Activated CD8-positive, alpha-beta T cell treated with anti-CD3 and anti-CD28 coated beads, Interleukin-2, amount 10 ng/mL, durations not matched to agents 7 days and 5 days (primary cell): ENCODE data around the gene ASIC4. TPM values are rescaled to one million over a fixed set of nuclear protein-coding genes. Genes with fewer than 3 reads are reported as not detected.

ENCODE experiments used
- ATAC-seq: fragments of 150-1000 bp; cut with Tn5 transposase; one replicate; pipeline ENCODE4 v1.10.0; 2021; ENCODE audit warnings: moderate library complexity
- CTCF ChIA-PET: fragments of 350-600 bp; sonication (Branson Sonifier 250); formaldehyde crosslinking; loops from one replicate; lab custom pipeline; 2021; ENCODE audit warnings: antibody characterized with exemption; lab: Charles Lee
- POLR2A ChIA-PET: fragments of 350-600 bp; sonication (Branson Sonifier 250); formaldehyde crosslinking; loops from one replicate; lab custom pipeline; 2021; ENCODE audit warnings: antibody characterized with exemption; lab: Charles Lee
- DNase-seq: peaks from one replicate; pipeline ENCODE4 v3.0.0-alpha.2; 2020
- H3K27ac Mint-ChIP-seq: one replicate; pipeline ENCODE4 v1.8.0; 2021; ENCODE audit warnings: mild to moderate bottlenecking, mixed read lengths
- H3K27me3 Mint-ChIP-seq: one replicate; pipeline ENCODE4 v1.8.0; 2021; ENCODE audit warnings: low read depth, mixed read lengths
- H3K36me3 Mint-ChIP-seq: one replicate; pipeline ENCODE4 v1.8.0; 2021; ENCODE audit warnings: low read depth, mixed read lengths
- H3K4me1 Mint-ChIP-seq: one replicate; pipeline ENCODE4 v1.8.0; 2021; ENCODE audit warnings: low read depth, mixed read lengths
- H3K4me3 Mint-ChIP-seq: one replicate; pipeline ENCODE4 v1.8.0; 2021; ENCODE audit warnings: mild to moderate bottlenecking, mixed read lengths
- H3K9me3 Mint-ChIP-seq: one replicate; pipeline ENCODE4 v1.8.0; 2022; ENCODE audit warnings: mixed read lengths; ENCODE audit not compliant: insufficient read depth
- total RNA-seq, 2 experiments: library from RNA; stranded (reverse); gene quantifications; one replicate each; pipeline ENCODE4 v1.2.3, GENCODE V29; 2021

The ASIC4 gene
- total RNA-seq, 2 experiments from 2014 or later = not detected

DNA sequence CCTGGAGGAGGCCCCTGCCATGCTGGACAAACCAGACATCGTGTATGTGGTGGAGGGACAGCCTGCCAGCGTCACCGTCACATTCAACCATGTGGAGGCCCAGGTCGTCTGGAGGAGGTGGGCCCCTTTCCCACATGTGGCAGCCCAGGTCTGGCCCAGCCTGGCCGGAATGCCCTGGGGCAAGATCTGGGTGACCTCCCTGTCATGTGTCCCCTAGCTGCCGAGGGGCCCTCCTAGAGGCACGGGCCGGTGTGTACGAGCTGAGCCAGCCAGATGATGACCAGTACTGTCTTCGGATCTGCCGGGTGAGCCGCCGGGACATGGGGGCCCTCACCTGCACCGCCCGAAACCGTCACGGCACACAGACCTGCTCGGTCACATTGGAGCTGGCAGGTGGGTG, 40.8 kb upstream of the ASIC4 start:
- no peaks in the 10 kb centered on the region for H3K9me3 Mint-ChIP-seq
- H3K27me3 Mint-ChIP-seq = peaks cover 2% of the 10 kb centered on the region
- no peaks in the 10 kb centered on the region for H3K36me3 Mint-ChIP-seq
- POLR2A ChIA-PET = interaction anchor here (1.2 kb wide), 1 partner anchor 10 kb away, joined by 3 read pairs; no protein-coding TSS in a partner anchor
- no peak for DNase-seq
- H3K27ac Mint-ChIP-seq = no peak overlapping the region
- no peak for ATAC-seq
- H3K4me1 Mint-ChIP-seq = peaks cover 5% of the 10 kb centered on the region
- H3K4me3 Mint-ChIP-seq = no peak overlapping the region
- CTCF ChIA-PET = interaction anchor here (1.1 kb wide), 1 partner anchor 13 kb away, joined by 3 read pairs; no protein-coding TSS in a partner anchor

DNA sequence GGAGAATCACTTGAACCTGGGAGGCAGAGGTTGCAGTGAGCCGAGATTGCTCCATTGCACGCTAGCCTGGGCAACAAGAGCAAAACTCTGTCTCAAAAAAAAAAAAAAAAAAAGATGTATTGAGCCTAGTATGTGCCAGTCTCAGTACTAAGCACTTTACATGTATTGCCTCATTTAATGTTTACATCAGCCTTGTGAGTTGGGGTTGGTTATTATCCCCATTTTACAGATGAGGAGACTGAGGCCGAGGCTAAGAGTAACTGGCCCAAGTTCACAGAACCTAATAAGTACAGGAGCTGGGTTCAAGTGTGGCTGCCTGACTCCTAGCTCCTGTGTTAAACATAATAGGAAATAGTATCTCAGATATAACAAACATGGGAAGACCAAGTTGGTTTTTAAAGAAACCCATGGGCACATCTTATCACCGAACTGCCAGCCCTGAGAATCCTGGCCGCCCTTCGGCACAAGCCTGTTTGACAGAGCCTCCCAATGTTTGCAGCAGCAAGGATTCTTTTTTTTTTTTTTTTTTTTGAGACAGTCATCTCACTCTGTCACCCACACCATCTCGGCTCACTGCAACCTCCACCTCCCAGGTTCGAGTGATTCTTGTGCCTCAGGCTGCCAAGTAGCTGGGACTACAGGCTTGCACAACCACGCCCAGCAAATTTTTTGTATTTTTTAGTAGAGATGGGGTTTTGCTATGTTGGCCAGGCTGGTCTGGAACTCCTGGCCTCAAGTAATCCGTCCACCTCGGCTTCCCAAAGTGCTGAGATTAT, 39.8 kb upstream of the ASIC4 start:
- DNase-seq (no peak), ATAC-seq (no peak)
- ChIA-PET CTCF (interaction anchor here (1.0 to 5.4 kb wide), 4 partner anchors 16 to 86 kb away, joined by 3 to 42 read pairs (median 6); no protein-coding TSS in a partner anchor), POLR2A (interaction anchor here (0.6 to 1.0 kb wide), 2 partner anchors 13 to 469 kb away, joined by 3 to 4 read pairs; no protein-coding TSS in a partner anchor)
- Mint-ChIP-seq H3K27me3 (peaks cover 2% of the 10 kb centered on the region), H3K36me3 (no peaks in the 10 kb centered on the region), H3K27ac (no peak overlapping the region), H3K4me3 (no peak overlapping the region), H3K4me1 (peaks cover 5% of the 10 kb centered on the region), H3K9me3 (no peaks in the 10 kb centered on the region)

DNA sequence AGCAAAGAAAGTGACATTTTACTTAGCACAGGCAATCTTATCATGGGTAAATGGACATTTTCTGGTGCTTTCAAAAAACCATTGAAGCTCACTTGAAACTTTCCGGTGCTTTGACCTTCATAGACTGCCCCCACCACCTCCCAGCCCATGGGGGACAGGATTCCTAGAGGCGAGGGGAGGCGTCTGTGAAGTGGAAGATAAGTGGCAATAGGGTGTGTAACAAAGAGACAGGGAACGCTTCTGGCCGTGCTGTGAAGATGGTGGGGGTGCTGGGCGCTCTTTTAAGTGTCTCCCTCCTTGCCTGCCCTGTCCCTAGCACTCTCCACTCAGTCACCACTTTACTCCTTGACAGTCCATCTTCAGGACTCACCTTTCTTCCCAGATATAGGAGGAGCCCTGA, 39.0 kb upstream of the ASIC4 start:
- Mint-ChIP-seq H3K27ac (no peak overlapping the region), H3K4me3 (no peak overlapping the region), H3K27me3 (peaks cover 2% of the 10 kb centered on the region), H3K9me3 (no peaks in the 10 kb centered on the region), H3K36me3 (no peaks in the 10 kb centered on the region), H3K4me1 (peaks cover 5% of the 10 kb centered on the region)
- no peak for ATAC-seq
- CTCF ChIA-PET = interaction anchor here (0.8 to 5.4 kb wide), 9 partner anchors 9 to 87 kb away, joined by 3 to 42 read pairs (median 4); partner anchors contain the start of gene GMPPA
- no peak for DNase-seq
- POLR2A ChIA-PET = no interaction called here

DNA sequence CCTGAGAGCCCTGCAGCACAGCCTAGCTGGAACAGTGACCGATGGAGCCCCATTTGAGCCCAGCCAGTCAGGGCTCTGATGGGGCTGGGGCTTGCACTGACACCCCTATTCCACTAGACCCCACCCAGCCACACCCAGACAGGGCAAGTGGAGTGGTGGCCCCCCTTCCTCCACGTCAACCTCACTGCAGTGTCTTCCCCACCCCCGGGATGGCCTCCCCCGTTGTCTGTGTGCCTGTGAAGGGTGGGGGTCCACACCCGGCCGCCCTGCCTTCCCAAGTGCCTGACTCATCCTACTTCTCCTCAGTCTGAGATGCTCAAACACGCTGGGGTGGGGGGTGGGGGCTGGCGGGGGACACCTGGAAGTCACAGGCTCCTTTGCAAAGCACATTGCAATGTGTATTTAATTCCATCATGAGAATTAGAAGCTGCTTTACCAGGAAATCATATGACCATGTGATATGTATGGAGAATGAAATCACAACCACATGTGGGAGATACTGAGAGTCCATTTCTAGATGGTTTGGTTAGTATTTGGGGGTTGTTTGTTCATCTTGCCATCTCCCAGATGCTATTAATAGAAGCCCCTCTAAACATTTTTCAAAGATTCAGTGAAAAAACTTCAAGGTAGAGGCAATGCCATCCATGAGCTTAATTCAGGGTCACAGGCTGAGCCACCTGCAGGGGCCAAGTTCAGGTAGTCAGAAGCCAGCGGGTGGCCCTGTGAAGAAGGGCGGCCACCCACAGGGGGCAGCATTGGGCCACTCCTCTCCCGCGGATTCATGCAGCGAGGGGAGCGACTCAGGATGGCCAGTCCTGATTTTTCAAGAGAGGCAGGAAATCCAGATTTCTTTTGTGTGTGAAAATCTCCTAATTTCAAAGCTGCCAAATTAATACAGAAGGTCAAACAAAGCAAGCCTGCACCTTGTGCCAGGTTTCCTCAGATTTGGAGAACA, 38.3 kb upstream of the ASIC4 start:
- ChIA-PET POLR2A (no interaction called here), CTCF (interaction anchor here (0.7 to 5.4 kb wide), 16 partner anchors 8 to 87 kb away, joined by 3 to 42 read pairs (median 5); partner anchors contain the start of gene GMPPA)
- ATAC-seq (peak; percentile 83), DNase-seq (peak; percentile 75)
- no peaks in the 10 kb centered on the region for H3K36me3 Mint-ChIP-seq
- H3K9me3 Mint-ChIP-seq = no peaks in the 10 kb centered on the region
- H3K4me3 Mint-ChIP-seq = no peak overlapping the region
- no peak overlapping the region for H3K27ac Mint-ChIP-seq
- peaks cover 2% of the 10 kb centered on the region for H3K27me3 Mint-ChIP-seq
- H3K4me1 Mint-ChIP-seq = peaks cover 5% of the 10 kb centered on the region

DNA sequence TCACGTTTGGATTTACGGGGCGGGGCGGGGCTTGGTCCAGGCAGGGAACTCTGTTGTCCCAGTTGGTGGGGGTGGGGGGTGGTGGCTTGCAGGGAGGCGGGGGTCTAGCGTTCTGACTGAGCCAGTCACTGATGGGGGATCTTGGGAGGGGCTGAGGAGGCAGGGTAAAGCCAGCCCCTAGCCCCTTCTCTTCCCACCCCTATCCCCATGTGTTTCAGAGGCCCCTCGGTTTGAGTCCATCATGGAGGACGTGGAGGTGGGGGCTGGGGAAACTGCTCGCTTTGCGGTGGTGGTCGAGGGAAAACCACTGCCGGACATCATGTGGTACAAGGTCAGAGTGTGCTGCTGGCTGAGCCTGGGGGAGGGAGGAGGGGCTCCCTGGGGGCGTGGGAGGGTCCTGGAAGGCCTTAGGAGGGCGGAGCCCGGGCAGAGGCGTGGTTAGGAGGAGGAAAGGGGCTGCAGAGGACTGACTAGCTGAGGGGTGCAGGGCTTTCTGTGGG, 37.6 kb upstream of the ASIC4 start:
- DNase-seq = no peak
- Mint-ChIP-seq H3K27ac (no peak overlapping the region), H3K27me3 (peaks cover 2% of the 10 kb centered on the region), H3K36me3 (no peaks in the 10 kb centered on the region), H3K4me1 (peaks cover 5% of the 10 kb centered on the region), H3K4me3 (no peak overlapping the region), H3K9me3 (no peaks in the 10 kb centered on the region)
- no peak for ATAC-seq
- ChIA-PET POLR2A (interaction anchor here (0.8 kb wide), 1 partner anchor 21 kb away, joined by 4 read pairs; no protein-coding TSS in a partner anchor), CTCF (interaction anchor here (0.7 to 5.4 kb wide), 10 partner anchors 9 to 74 kb away, joined by 3 to 42 read pairs (median 7); no protein-coding TSS in a partner anchor)

GRCh38 chr2:219477179-219477578, 37.1 kb upstream of the ASIC4 start:
- Mint-ChIP-seq H3K9me3 (no peaks in the 10 kb centered on the region), H3K36me3 (no peaks in the 10 kb centered on the region)
- POLR2A ChIA-PET = interaction anchor here (0.8 kb wide), 1 partner anchor 21 kb away, joined by 4 read pairs; no protein-coding TSS in a partner anchor

DNA sequence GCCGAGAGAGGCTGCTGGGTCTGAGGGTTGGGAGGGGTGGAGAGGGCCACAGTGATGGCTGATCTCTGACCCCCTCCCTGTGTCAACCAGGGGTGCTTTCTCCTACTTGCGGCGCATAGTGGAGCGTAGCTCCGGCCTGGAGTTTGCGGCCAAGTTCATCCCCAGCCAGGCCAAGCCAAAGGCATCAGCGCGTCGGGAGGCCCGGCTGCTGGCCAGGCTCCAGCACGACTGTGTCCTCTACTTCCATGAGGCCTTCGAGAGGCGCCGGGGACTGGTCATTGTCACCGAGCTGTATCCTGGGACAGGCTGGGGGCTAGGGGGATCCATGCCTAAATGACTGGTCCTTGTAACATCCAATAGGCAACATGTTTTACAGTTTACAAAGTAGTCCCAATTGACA, 36.5 kb upstream of the ASIC4 start:
- CTCF ChIA-PET = interaction anchor here (1.0 to 5.4 kb wide), 4 partner anchors 10 to 51 kb away, joined by 3 to 42 read pairs (median 10); no protein-coding TSS in a partner anchor
- no peak overlapping the region for H3K4me3 Mint-ChIP-seq
- H3K4me1 Mint-ChIP-seq = peaks cover 5% of the 10 kb centered on the region
- peaks cover 8% of the 10 kb centered on the region for H3K27me3 Mint-ChIP-seq
- POLR2A ChIA-PET = no interaction called here
- no peaks in the 10 kb centered on the region for H3K36me3 Mint-ChIP-seq
- no peak for ATAC-seq
- no peaks in the 10 kb centered on the region for H3K9me3 Mint-ChIP-seq
- no peak for DNase-seq
- H3K27ac Mint-ChIP-seq = no peak overlapping the region

More at GRCh38 chr2:219477179-219477578, 37.1 kb upstream of the ASIC4 start:
- H3K4me1 Mint-ChIP-seq = peaks cover 5% of the 10 kb centered on the region
- DNase-seq = no peak
- no peak overlapping the region for H3K4me3 Mint-ChIP-seq
- peaks cover 4% of the 10 kb centered on the region for H3K27me3 Mint-ChIP-seq
- no peak overlapping the region for H3K27ac Mint-ChIP-seq
- ATAC-seq = no peak
- CTCF ChIA-PET = interaction anchor here (1.0 to 5.4 kb wide), 5 partner anchors 10 to 75 kb away, joined by 3 to 42 read pairs (median 9); no protein-coding TSS in a partner anchor

DNA sequence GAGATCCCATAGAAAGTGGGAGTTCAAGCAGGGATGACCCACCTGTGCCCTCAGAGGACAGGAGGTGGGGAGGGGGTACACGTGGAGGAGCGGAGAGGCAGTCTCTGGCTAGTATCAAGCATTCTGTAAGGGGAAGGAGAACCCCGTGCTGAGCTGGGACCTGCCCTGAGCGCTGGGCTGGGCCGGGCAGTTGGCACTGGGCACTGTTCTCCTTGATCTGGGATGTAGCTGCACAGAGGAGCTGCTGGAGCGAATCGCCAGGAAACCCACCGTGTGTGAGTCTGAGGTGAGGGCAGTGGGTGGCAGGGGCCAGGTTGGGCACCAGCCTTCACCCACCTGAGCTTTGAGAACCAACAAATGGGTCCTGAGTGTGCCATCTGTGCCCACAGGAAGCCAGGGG, 35.4 kb upstream of the ASIC4 start:
- CTCF ChIA-PET = interaction anchor here (0.6 to 5.4 kb wide), 5 partner anchors 16 to 62 kb away, joined by 3 to 42 read pairs (median 3); partner anchors contain the start of gene GMPPA
- Mint-ChIP-seq H3K4me3 (no peak overlapping the region), H3K27ac (no peak overlapping the region)

DNA sequence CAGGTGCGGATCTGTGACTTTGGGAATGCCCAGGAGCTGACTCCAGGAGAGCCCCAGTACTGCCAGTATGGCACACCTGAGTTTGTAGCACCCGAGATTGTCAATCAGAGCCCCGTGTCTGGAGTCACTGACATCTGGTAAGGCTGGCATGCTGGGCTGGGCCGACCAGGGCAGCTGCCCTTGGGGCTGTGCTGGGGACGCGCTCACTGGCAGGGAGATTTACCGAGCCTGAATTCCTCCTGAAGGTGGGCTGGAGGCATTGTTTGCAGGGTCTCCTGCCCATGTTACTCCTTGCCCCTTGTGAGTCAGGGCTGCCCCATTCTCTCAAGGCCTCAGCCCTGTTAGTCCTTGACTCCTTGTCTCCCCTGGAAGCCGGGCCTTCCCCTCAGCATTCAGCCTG, 34.3 kb upstream of the ASIC4 start:
- CTCF ChIA-PET = interaction anchor here (1.1 kb wide), 1 partner anchor 50 kb away, joined by 3 read pairs; no protein-coding TSS in a partner anchor
- H3K4me3 Mint-ChIP-seq = no peak overlapping the region
- no peaks in the 10 kb centered on the region for H3K36me3 Mint-ChIP-seq
- no peak overlapping the region for H3K27ac Mint-ChIP-seq
- peaks cover 7% of the 10 kb centered on the region for H3K4me1 Mint-ChIP-seq
- peaks cover 18% of the 10 kb centered on the region for H3K27me3 Mint-ChIP-seq
- H3K9me3 Mint-ChIP-seq = no peaks in the 10 kb centered on the region
- ATAC-seq (no peak), DNase-seq (no peak)
- POLR2A ChIA-PET = no interaction called here

More for the DNA sequence above, 35.4 kb upstream of the ASIC4 start:
- peaks cover 12% of the 10 kb centered on the region for H3K27me3 Mint-ChIP-seq
- H3K36me3 Mint-ChIP-seq = no peaks in the 10 kb centered on the region
- ATAC-seq (no peak), DNase-seq (no peak)
- H3K9me3 Mint-ChIP-seq = no peaks in the 10 kb centered on the region
- H3K4me1 Mint-ChIP-seq = peaks cover 5% of the 10 kb centered on the region
- POLR2A ChIA-PET = interaction anchor here (0.6 kb wide), 1 partner anchor 1393 kb away, joined by 3 read pairs; no protein-coding TSS in a partner anchor

DNA sequence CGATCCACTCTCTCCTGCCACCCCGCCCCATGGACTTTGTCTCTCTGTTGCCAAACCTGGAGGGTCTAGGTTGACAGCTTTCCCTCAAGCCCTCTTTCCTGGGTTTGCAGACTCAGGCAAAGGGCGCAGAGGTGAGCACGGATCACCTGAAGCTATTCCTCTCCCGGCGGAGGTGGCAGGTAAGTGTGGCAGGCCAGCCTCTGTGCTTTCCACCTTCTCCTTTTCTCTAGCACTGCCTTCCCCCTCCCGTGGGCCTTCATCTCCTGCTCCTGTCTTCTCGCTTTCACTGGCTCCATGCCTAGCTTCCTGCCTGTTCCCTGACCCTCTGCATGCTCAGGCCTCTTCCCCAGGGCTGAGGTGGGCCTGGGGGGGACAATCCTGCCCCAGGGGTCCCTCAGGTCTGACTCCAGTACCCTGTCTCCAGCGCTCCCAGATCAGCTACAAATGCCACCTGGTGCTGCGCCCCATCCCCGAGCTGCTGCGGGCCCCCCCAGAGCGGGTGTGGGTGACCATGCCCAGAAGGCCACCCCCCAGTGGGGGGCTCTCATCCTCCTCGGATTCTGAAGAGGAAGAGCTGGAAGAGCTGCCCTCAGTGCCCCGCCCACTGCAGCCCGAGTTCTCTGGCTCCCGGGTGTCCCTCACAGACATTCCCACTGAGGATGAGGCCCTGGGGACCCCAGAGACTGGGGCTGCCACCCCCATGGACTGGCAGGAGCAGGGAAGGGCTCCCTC, 31.4 kb upstream of the ASIC4 start:
- H3K27ac Mint-ChIP-seq = no peak overlapping the region
- POLR2A ChIA-PET = interaction anchor here (0.7 to 1.0 kb wide), 2 partner anchors 10 to 15 kb away, joined by 3 to 4 read pairs; no protein-coding TSS in a partner anchor
- H3K4me1 Mint-ChIP-seq = peaks cover 2% of the 10 kb centered on the region
- CTCF ChIA-PET = interaction anchor here (0.6 to 3.2 kb wide), 10 partner anchors 9 to 58 kb away, joined by 3 to 22 read pairs (median 4); partner anchors contain the start of gene GMPPA
- H3K27me3 Mint-ChIP-seq = peaks cover 41% of the 10 kb centered on the region
- ATAC-seq (no peak), DNase-seq (no peak)
- no peaks in the 10 kb centered on the region for H3K36me3 Mint-ChIP-seq
- no peak overlapping the region for H3K4me3 Mint-ChIP-seq
- H3K9me3 Mint-ChIP-seq = no peaks in the 10 kb centered on the region
